Fibroblast of lung (primary cell): ENCODE measurements around the gene TSPAN5. TPM values are rescaled to one million over a fixed set of nuclear protein-coding genes. Genes with fewer than 3 reads are reported as not detected.

Experiments used
- DNase-seq, 2 donors: peaks; one replicate each; pipeline versions ENCODE4 v3.0.0 to v3.0.0-alpha.2; 2010; ENCODE audit warnings: low read depth in 2 of 2
- H2AFZ ChIP-seq: 2 replicates; pipeline ENCODE4 v1.5.1; 2012; ENCODE audit warnings: low read length, control low read depth, inconsistent platforms
- H3K27ac ChIP-seq: 2 replicates; pipeline ENCODE4 v1.5.1; 2011; ENCODE audit warnings: low read length, control low read depth; ENCODE audit not compliant: insufficient read depth
- H3K27me3 ChIP-seq: 2 replicates; pipeline ENCODE4 v1.5.1; 2011; ENCODE audit warnings: mild to moderate bottlenecking, low read length; ENCODE audit not compliant: control insufficient read depth, insufficient read depth
- H3K36me3 ChIP-seq: 2 replicates; pipeline ENCODE4 v1.5.1; 2011; ENCODE audit warnings: low read length; ENCODE audit not compliant: control insufficient read depth, insufficient read depth
- H3K4me1 ChIP-seq: 2 replicates; pipeline ENCODE4 v1.5.1; 2011; ENCODE audit warnings: low read length; ENCODE audit not compliant: control insufficient read depth, insufficient read depth; ENCODE audit errors: extremely low read depth
- H3K4me2 ChIP-seq: 2 replicates; pipeline ENCODE4 v1.5.1; 2011; ENCODE audit warnings: low read length, control low read depth; ENCODE audit not compliant: insufficient read depth; ENCODE audit errors: extremely low read depth
- H3K4me3 ChIP-seq, 4 experiments: fragments of 200-600 bp in 1 of 4; sonication (generic) in 1 of 4; replicated peaks in 1 of 4; 2 replicates each; pipeline ENCODE4 v1.5.1; 2011 to 2016; ENCODE audit warnings: low read length in 4 of 4, low read depth in 3 of 4, mild to moderate bottlenecking in 3 of 4, control low read depth in 2 of 4, inconsistent platforms in 1 of 4, mixed read lengths in 1 of 4; ENCODE audit not compliant: insufficient read depth in 1 of 4; ENCODE audit errors: control extremely low read depth in 1 of 4
- H3K79me2 ChIP-seq: 2 replicates; pipeline ENCODE4 v1.5.1; 2012; ENCODE audit warnings: mild to moderate bottlenecking, low read length, inconsistent platforms; ENCODE audit not compliant: control insufficient read depth, insufficient read depth
- H3K9ac ChIP-seq: 2 replicates; pipeline ENCODE4 v1.5.1; 2011; ENCODE audit warnings: mild to moderate bottlenecking, low read length, control low read depth; ENCODE audit not compliant: insufficient read depth
- H3K9me3 ChIP-seq: 2 replicates; pipeline ENCODE4 v1.5.1; 2012; ENCODE audit warnings: low read depth, low read length; ENCODE audit not compliant: control insufficient read depth, insufficient read depth
- H4K20me1 ChIP-seq: 2 replicates; pipeline ENCODE4 v1.5.1; 2011; ENCODE audit warnings: low read length; ENCODE audit not compliant: control insufficient read depth, insufficient read depth; ENCODE audit errors: extremely low read depth
- EZH2 ChIP-seq: IDR thresholded peaks from 2 replicates; pipeline ENCODE4 v1.5.1; 2012; ENCODE audit warnings: low read length, control low read depth, mild to moderate bottlenecking; ENCODE audit errors: missing control alignments
- polyA plus RNA-seq, 2 donors: library from polyadenylated mRNA; depleted of rRNA in 1 of 2; stranded (reverse) in 1 of 2; unstranded in 1 of 2; fragments of >200 nt; gene quantifications; 2 replicates each; pipeline ENCODE4 v1.2.1, GENCODE V29; 2011 to 2012; ENCODE audit warnings: missing spikeins in 1 of 2
- total RNA-seq: library from RNA; depleted of rRNA; stranded (reverse); fragments of >200 nt; gene quantifications from 2 replicates; pipeline ENCODE4 v1.2.1, GENCODE V29; 2014
- TF ChIP-seq, protein P1 (sequence below), 2 donors: IDR thresholded peaks in 1 of 2; conservative IDR thresholded peaks in 1 of 2; 1 replicate in 1 of 2; 2 replicates in 1 of 2; pipeline ENCODE4 v1.5.1; 2011 to 2012; ENCODE audit warnings: low read length in 2 of 2, control low read depth in 1 of 2, inconsistent platforms in 1 of 2, low read depth in 1 of 2, mild to moderate bottlenecking in 1 of 2

The TSPAN5 gene
- total and polyA plus RNA-seq, 2 donors (not counting 1 experiment from before 2014, with no cell fraction given) = 109 to 129 TPM

DNA sequence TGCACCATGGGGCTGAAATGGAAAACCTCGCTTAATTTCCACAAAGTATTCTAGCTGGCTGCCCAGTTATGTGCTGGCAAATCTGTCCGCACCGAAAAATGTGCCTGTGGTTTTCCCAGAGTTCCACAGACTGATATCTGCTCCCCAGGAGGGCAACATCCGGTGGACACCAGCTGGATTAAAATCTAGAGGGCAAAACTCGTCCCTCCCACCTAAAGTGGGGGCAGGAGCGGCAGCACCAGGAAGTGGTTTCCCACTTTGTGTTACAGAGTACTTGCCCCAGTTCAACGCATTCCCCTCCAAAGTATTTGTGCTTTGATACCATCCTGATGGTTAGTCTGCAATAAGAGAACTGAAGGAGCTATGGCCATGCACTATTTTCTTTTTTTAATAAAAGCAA is 187.6 kb downstream of the TSPAN5 start:
- H3K36me3 ChIP-seq = peaks cover 9% of the 10 kb centered on the region
- H3K27ac ChIP-seq = no peak overlapping the region
- H3K4me3 ChIP-seq = no peak overlapping the region
- no peak overlapping the region for H2AFZ ChIP-seq
- no peak overlapping the region for H3K9ac ChIP-seq
- no peaks in the 10 kb centered on the region for H3K9me3 ChIP-seq
- TF ChIP-seq EZH2 = no peak
- TF ChIP-seq, protein P1, sequence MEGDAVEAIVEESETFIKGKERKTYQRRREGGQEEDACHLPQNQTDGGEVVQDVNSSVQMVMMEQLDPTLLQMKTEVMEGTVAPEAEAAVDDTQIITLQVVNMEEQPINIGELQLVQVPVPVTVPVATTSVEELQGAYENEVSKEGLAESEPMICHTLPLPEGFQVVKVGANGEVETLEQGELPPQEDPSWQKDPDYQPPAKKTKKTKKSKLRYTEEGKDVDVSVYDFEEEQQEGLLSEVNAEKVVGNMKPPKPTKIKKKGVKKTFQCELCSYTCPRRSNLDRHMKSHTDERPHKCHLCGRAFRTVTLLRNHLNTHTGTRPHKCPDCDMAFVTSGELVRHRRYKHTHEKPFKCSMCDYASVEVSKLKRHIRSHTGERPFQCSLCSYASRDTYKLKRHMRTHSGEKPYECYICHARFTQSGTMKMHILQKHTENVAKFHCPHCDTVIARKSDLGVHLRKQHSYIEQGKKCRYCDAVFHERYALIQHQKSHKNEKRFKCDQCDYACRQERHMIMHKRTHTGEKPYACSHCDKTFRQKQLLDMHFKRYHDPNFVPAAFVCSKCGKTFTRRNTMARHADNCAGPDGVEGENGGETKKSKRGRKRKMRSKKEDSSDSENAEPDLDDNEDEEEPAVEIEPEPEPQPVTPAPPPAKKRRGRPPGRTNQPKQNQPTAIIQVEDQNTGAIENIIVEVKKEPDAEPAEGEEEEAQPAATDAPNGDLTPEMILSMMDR (conservative IDR thresholded peaks at IDR 0.05 in 1 of 2, IDR thresholded peaks at IDR 0.05 in 1 of 2; ENCODE audit: low read depth in 1 of 2, low read length in 2 of 2) = no peak
- H4K20me1 ChIP-seq = no peaks in the 10 kb centered on the region
- peaks cover 10% of the 10 kb centered on the region for H3K4me1 ChIP-seq
- no peak overlapping the region for H3K4me2 ChIP-seq
- no peaks in the 10 kb centered on the region for H3K79me2 ChIP-seq
- no peaks in the 10 kb centered on the region for H3K27me3 ChIP-seq
- peak in 1 of 2 donors; percentile 97 for DNase-seq

GRCh38 chr4:98470366-98470765 is 188.0 kb downstream of the TSPAN5 start:
- Histone ChIP-seq H3K9ac (no peak overlapping the region), H2AFZ (no peak overlapping the region), H3K27ac (no peak overlapping the region)

DNA sequence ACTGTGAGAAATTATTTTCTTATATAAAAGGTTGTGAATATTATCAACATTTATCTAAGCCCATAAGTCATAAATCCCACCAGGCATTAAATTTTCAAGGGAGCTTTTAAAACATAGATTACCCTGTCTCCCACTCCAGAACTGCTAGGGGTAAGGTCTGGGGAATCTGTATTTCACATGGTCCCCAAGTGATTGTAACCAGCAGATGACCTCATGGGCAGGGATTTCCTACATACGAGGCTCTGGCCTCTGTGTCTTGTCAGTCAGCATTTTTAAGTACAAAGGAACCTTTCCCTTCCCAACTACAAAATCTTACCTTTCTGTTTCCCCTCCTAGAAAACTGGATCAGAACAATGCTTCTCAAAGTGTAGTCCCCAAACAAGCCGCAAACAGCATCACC is 188.6 kb downstream of the TSPAN5 start:
- no peak overlapping the region for H3K27ac ChIP-seq
- no peak overlapping the region for H3K4me2 ChIP-seq
- TF ChIP-seq, protein P1 (conservative IDR thresholded peaks at IDR 0.05 in 1 of 2, IDR thresholded peaks at IDR 0.05 in 1 of 2; ENCODE audit: low read depth in 1 of 2, low read length in 2 of 2) = no peak
- no peak for TF ChIP-seq EZH2

More at GRCh38 chr4:98470366-98470765, 188.0 kb downstream of the TSPAN5 start:
- Histone ChIP-seq H3K4me3 (no peak overlapping the region), H3K27me3 (no peaks in the 10 kb centered on the region), H3K4me1 (peaks cover 10% of the 10 kb centered on the region), H3K9me3 (no peaks in the 10 kb centered on the region), H3K4me2 (no peak overlapping the region), H3K79me2 (no peaks in the 10 kb centered on the region), H4K20me1 (no peaks in the 10 kb centered on the region), H3K36me3 (peaks cover 8% of the 10 kb centered on the region)
- DNase-seq = no peak
- no peak for TF ChIP-seq EZH2
- TF ChIP-seq, protein P1 (conservative IDR thresholded peaks at IDR 0.05 in 1 of 2, IDR thresholded peaks at IDR 0.05 in 1 of 2; ENCODE audit: low read depth in 1 of 2, low read length in 2 of 2) = no peak

More for the DNA sequence above, 188.6 kb downstream of the TSPAN5 start:
- Histone ChIP-seq H4K20me1 (no peaks in the 10 kb centered on the region), H3K36me3 (peaks cover 7% of the 10 kb centered on the region), H3K27me3 (no peaks in the 10 kb centered on the region), H3K9me3 (no peaks in the 10 kb centered on the region), H3K4me1 (peaks cover 9% of the 10 kb centered on the region), H3K4me3 (no peak overlapping the region), H3K9ac (no peak overlapping the region), H3K79me2 (no peaks in the 10 kb centered on the region), H2AFZ (no peak overlapping the region)
- DNase-seq = no peak
